Measurements from ENCODE around the gene SUPT3H.

The SUPT3H gene

GRCh38 chr6:45123023-45123422 is 254.7 kb downstream of the SUPT3H start:
- H3K36me3 ChIP-seq (ENCODE audit: control insufficient read depth, insufficient read depth, low read length) = no peaks in the 10 kb centered on the region
- H3K4me1 ChIP-seq (ENCODE audit: control insufficient read depth, insufficient read depth, low read length) = no peaks in the 10 kb centered on the region
- H3K9me3 ChIP-seq (ENCODE audit: control insufficient read depth, insufficient read depth, low read length) = no peaks in the 10 kb centered on the region
- H3K9ac ChIP-seq (ENCODE audit: low read depth, low read length) = no peak overlapping the region
- H3K27me3 ChIP-seq (ENCODE audit: control insufficient read depth, insufficient read depth, low read length) = no peaks in the 10 kb centered on the region
- no peak overlapping the region for H3K4me3 ChIP-seq (ENCODE audit: low read depth, low read length)

- Histone ChIP-seq H3K9ac (ENCODE audit: low read depth, low read length) (no peak overlapping the region), H3K36me3 (ENCODE audit: control insufficient read depth, insufficient read depth, low read length) (no peaks in the 10 kb centered on the region), H3K4me1 (ENCODE audit: control insufficient read depth, insufficient read depth, low read length) (no peaks in the 10 kb centered on the region), H3K27me3 (ENCODE audit: control insufficient read depth, insufficient read depth, low read length) (no peaks in the 10 kb centered on the region), H3K4me3 (ENCODE audit: low read depth, low read length) (no peak overlapping the region), H3K9me3 (ENCODE audit: control insufficient read depth, insufficient read depth, low read length) (no peaks in the 10 kb centered on the region)
Measured at GRCh38 chr6:45118754-45119153, 259.0 kb downstream of the SUPT3H start.

GRCh38 chr6:45116714-45117410 is 260.9 kb downstream of the SUPT3H start:
- H3K4me3 ChIP-seq (ENCODE audit: low read depth, low read length) = no peak overlapping the region
- no peak overlapping the region for H3K9ac ChIP-seq (ENCODE audit: low read depth, low read length)
- H3K9me3 ChIP-seq (ENCODE audit: control insufficient read depth, insufficient read depth, low read length) = no peaks in the 10 kb centered on the region
- no peaks in the 10 kb centered on the region for H3K36me3 ChIP-seq (ENCODE audit: control insufficient read depth, insufficient read depth, low read length)
- H3K27me3 ChIP-seq (ENCODE audit: control insufficient read depth, insufficient read depth, low read length) = no peaks in the 10 kb centered on the region
- no peaks in the 10 kb centered on the region for H3K4me1 ChIP-seq (ENCODE audit: control insufficient read depth, insufficient read depth, low read length)

- H3K36me3 ChIP-seq (ENCODE audit: control insufficient read depth, insufficient read depth, low read length) = no peaks in the 10 kb centered on the region
- peaks cover 3% of the 10 kb centered on the region for H3K4me1 ChIP-seq (ENCODE audit: control insufficient read depth, insufficient read depth, low read length)
- no peak overlapping the region for H3K4me3 ChIP-seq (ENCODE audit: low read depth, low read length)
- no peaks in the 10 kb centered on the region for H3K27me3 ChIP-seq (ENCODE audit: control insufficient read depth, insufficient read depth, low read length)
- no peaks in the 10 kb centered on the region for H3K9me3 ChIP-seq (ENCODE audit: control insufficient read depth, insufficient read depth, low read length)
- H3K9ac ChIP-seq (ENCODE audit: low read depth, low read length) = no peak overlapping the region
Measured at GRCh38 chr6:45115696-45116095, 262.0 kb downstream of the SUPT3H start.

- Histone ChIP-seq H3K9me3 (ENCODE audit: control insufficient read depth, insufficient read depth, low read length) (no peaks in the 10 kb centered on the region), H3K9ac (ENCODE audit: low read depth, low read length) (no peak overlapping the region), H3K4me3 (ENCODE audit: low read depth, low read length) (no peak overlapping the region), H3K36me3 (ENCODE audit: control insufficient read depth, insufficient read depth, low read length) (no peaks in the 10 kb centered on the region), H3K27me3 (ENCODE audit: control insufficient read depth, insufficient read depth, low read length) (no peaks in the 10 kb centered on the region), H3K4me1 (ENCODE audit: control insufficient read depth, insufficient read depth, low read length) (peaks cover 3% of the 10 kb centered on the region)
Measured at GRCh38 chr6:45112711-45113110, 265.0 kb downstream of the SUPT3H start.

GRCh38 chr6:45109551-45109950 is 268.2 kb downstream of the SUPT3H start:
- Histone ChIP-seq H3K36me3 (ENCODE audit: control insufficient read depth, insufficient read depth, low read length) (no peaks in the 10 kb centered on the region), H3K9ac (ENCODE audit: low read depth, low read length) (no peak overlapping the region), H3K4me1 (ENCODE audit: control insufficient read depth, insufficient read depth, low read length) (peaks cover 3% of the 10 kb centered on the region), H3K27me3 (ENCODE audit: control insufficient read depth, insufficient read depth, low read length) (no peaks in the 10 kb centered on the region), H3K4me3 (ENCODE audit: low read depth, low read length) (no peak overlapping the region), H3K9me3 (ENCODE audit: control insufficient read depth, insufficient read depth, low read length) (no peaks in the 10 kb centered on the region)

GRCh38 chr6:45105170-45105820 is 272.4 kb downstream of the SUPT3H start:
- no peaks in the 10 kb centered on the region for H3K36me3 ChIP-seq (ENCODE audit: control insufficient read depth, insufficient read depth, low read length)
- no peak overlapping the region for H3K9ac ChIP-seq (ENCODE audit: low read depth, low read length)
- H3K27me3 ChIP-seq (ENCODE audit: control insufficient read depth, insufficient read depth, low read length) = no peaks in the 10 kb centered on the region
- no peak overlapping the region for H3K4me3 ChIP-seq (ENCODE audit: low read depth, low read length)
- H3K4me1 ChIP-seq (ENCODE audit: control insufficient read depth, insufficient read depth, low read length) = no peaks in the 10 kb centered on the region
- H3K9me3 ChIP-seq (ENCODE audit: control insufficient read depth, insufficient read depth, low read length) = no peaks in the 10 kb centered on the region

- H3K27me3 ChIP-seq (ENCODE audit: control insufficient read depth, insufficient read depth, low read length) = no peaks in the 10 kb centered on the region
- no peak overlapping the region for H3K9ac ChIP-seq (ENCODE audit: low read depth, low read length)
- H3K36me3 ChIP-seq (ENCODE audit: control insufficient read depth, insufficient read depth, low read length) = no peaks in the 10 kb centered on the region
- no peaks in the 10 kb centered on the region for H3K9me3 ChIP-seq (ENCODE audit: control insufficient read depth, insufficient read depth, low read length)
- H3K4me3 ChIP-seq (ENCODE audit: low read depth, low read length) = no peak overlapping the region
- H3K4me1 ChIP-seq (ENCODE audit: control insufficient read depth, insufficient read depth, low read length) = no peaks in the 10 kb centered on the region
Measured at GRCh38 chr6:45104429-45104828, 273.3 kb downstream of the SUPT3H start.

GRCh38 chr6:45098256-45098655 is 279.5 kb downstream of the SUPT3H start:
- no peaks in the 10 kb centered on the region for H3K4me1 ChIP-seq (ENCODE audit: control insufficient read depth, insufficient read depth, low read length)
- H3K9ac ChIP-seq (ENCODE audit: low read depth, low read length) = no peak overlapping the region
- H3K36me3 ChIP-seq (ENCODE audit: control insufficient read depth, insufficient read depth, low read length) = no peaks in the 10 kb centered on the region
- no peaks in the 10 kb centered on the region for H3K27me3 ChIP-seq (ENCODE audit: control insufficient read depth, insufficient read depth, low read length)
- no peak overlapping the region for H3K4me3 ChIP-seq (ENCODE audit: low read depth, low read length)
- no peaks in the 10 kb centered on the region for H3K9me3 ChIP-seq (ENCODE audit: control insufficient read depth, insufficient read depth, low read length)

GRCh38 chr6:45094831-45095230 is 282.9 kb downstream of the SUPT3H start:
- no peaks in the 10 kb centered on the region for H3K4me1 ChIP-seq (ENCODE audit: control insufficient read depth, insufficient read depth, low read length)
- no peaks in the 10 kb centered on the region for H3K36me3 ChIP-seq (ENCODE audit: control insufficient read depth, insufficient read depth, low read length)
- H3K27me3 ChIP-seq (ENCODE audit: control insufficient read depth, insufficient read depth, low read length) = no peaks in the 10 kb centered on the region

GRCh38 chr6:45092135-45092534 is 285.6 kb downstream of the SUPT3H start:
- Histone ChIP-seq H3K4me3 (ENCODE audit: low read depth, low read length) (no peak overlapping the region), H3K27me3 (ENCODE audit: control insufficient read depth, insufficient read depth, low read length) (no peaks in the 10 kb centered on the region), H3K9me3 (ENCODE audit: control insufficient read depth, insufficient read depth, low read length) (no peaks in the 10 kb centered on the region), H3K4me1 (ENCODE audit: control insufficient read depth, insufficient read depth, low read length) (no peaks in the 10 kb centered on the region), H3K9ac (ENCODE audit: low read depth, low read length) (no peak overlapping the region), H3K36me3 (ENCODE audit: control insufficient read depth, insufficient read depth, low read length) (no peaks in the 10 kb centered on the region)

More at GRCh38 chr6:45094831-45095230, 282.9 kb downstream of the SUPT3H start:
- H3K4me3 ChIP-seq (ENCODE audit: low read depth, low read length) = no peak overlapping the region
- no peaks in the 10 kb centered on the region for H3K9me3 ChIP-seq (ENCODE audit: control insufficient read depth, insufficient read depth, low read length)
- no peak overlapping the region for H3K9ac ChIP-seq (ENCODE audit: low read depth, low read length)

- Histone ChIP-seq H3K4me1 (ENCODE audit: control insufficient read depth, insufficient read depth, low read length) (no peaks in the 10 kb centered on the region), H3K9me3 (ENCODE audit: control insufficient read depth, insufficient read depth, low read length) (no peaks in the 10 kb centered on the region), H3K9ac (ENCODE audit: low read depth, low read length) (no peak overlapping the region), H3K4me3 (ENCODE audit: low read depth, low read length) (no peak overlapping the region), H3K27me3 (ENCODE audit: control insufficient read depth, insufficient read depth, low read length) (no peaks in the 10 kb centered on the region), H3K36me3 (ENCODE audit: control insufficient read depth, insufficient read depth, low read length) (no peaks in the 10 kb centered on the region)
Measured at GRCh38 chr6:45086360-45087084, 291.2 kb downstream of the SUPT3H start.

Measured in iPS-15b (cell line).